Measurements from ENCODE around the gene PRRX2.

GRCh38 chr9:129719135-129719534 is 53.7 kb downstream of the PRRX2 start:
- TF ChIP-seq ZFP30 (CRISPR knock-in tag; IDR thresholded peaks at IDR 0.05) = no peak
- no peak for TF ChIP-seq ZNF8 (CRISPR knock-in tag; IDR thresholded peaks at IDR 0.05)
- TF ChIP-seq ZNF70 (CRISPR knock-in tag; IDR thresholded peaks at IDR 0.05) = no peak
- no peak for TF ChIP-seq ARNTL (CRISPR knock-in tag; IDR thresholded peaks at IDR 0.05; ENCODE audit: borderline replicate concordance, low read depth)
